Smooth muscle cell (in vitro differentiated cells): ENCODE data around the gene CHPT1. TPM values are rescaled to one million over a fixed set of nuclear protein-coding genes. Genes with fewer than 3 reads are reported as not detected.

Experiments used
- DNase-seq: peaks from one replicate; lab custom pipeline; 2025; ENCODE audit not compliant: unreplicated experiment; lab: John Stamatoyannopoulos, UW
- H2AFZ ChIP-seq: fragments of 200-600 bp; sonication (generic); 2 replicates; pipeline ENCODE4 v1.6.0; 2016; ENCODE audit warnings: antibody characterized with exemption, low read depth, mild to moderate bottlenecking
- H3F3A ChIP-seq: fragments of 200-600 bp; sonication (generic); 2 replicates; pipeline ENCODE4 v1.6.0; 2017; ENCODE audit warnings: antibody characterized with exemption, low read depth
- H3K27ac ChIP-seq: fragments of 200-600 bp; sonication (generic); 2 replicates; pipeline ENCODE4 v1.5.1; 2016; ENCODE audit warnings: low read depth, mild to moderate bottlenecking
- H3K27me3 ChIP-seq: fragments of 200-600 bp; sonication (generic); 2 replicates; pipeline ENCODE4 v1.6.1; 2016; ENCODE audit warnings: low read depth, mild to moderate bottlenecking
- H3K36me3 ChIP-seq: fragments of 200-600 bp; sonication (generic); 2 replicates; pipeline ENCODE4 v1.5.1; 2016; ENCODE audit warnings: low read depth
- H3K4me1 ChIP-seq: fragments of 200-600 bp; sonication (generic); 2 replicates; pipeline ENCODE4 v1.5.1; 2016; ENCODE audit warnings: low read depth
- H3K4me2 ChIP-seq: fragments of 200-600 bp; sonication (generic); 2 replicates; pipeline ENCODE4 v1.6.0; 2016; ENCODE audit warnings: mild to moderate bottlenecking
- H3K4me3 ChIP-seq: fragments of 200-600 bp; sonication (generic); 2 replicates; pipeline ENCODE4 v1.5.1; 2016; ENCODE audit warnings: mild to moderate bottlenecking
- H3K79me2 ChIP-seq: fragments of 200-600 bp; sonication (generic); 2 replicates; pipeline ENCODE4 v1.6.0; 2016; ENCODE audit warnings: low read depth, mild to moderate bottlenecking
- H3K9ac ChIP-seq: fragments of 200-600 bp; sonication (generic); 2 replicates; pipeline ENCODE4 v1.6.0; 2016; ENCODE audit warnings: low read depth
- H3K9me3 ChIP-seq: fragments of 200-600 bp; sonication (generic); replicated peaks from 2 replicates; pipeline ENCODE4 v1.5.1; 2016; ENCODE audit warnings: low read depth
- H4K20me1 ChIP-seq: fragments of 200-600 bp; sonication (generic); 2 replicates; pipeline ENCODE4 v1.6.0; 2016; ENCODE audit warnings: low read depth
- WGBS: methylation state at CpG from one replicate; pipeline ENCODE4 v1.1.7; 2016; ENCODE audit warnings: low lambda C conversion rate; 5-methylcytosine and 5-hydroxymethylcytosine counted together
- polyA plus RNA-seq: library from polyadenylated mRNA; unstranded; fragments of >200 nt; fragmentation: Nextera tagmentation; extraction: Ambion mirVana; gene quantifications from 2 replicates; pipeline ENCODE4 v1.2.1, GENCODE V29; 2016
- total RNA-seq: library from RNA; depleted of rRNA; stranded (reverse); fragments of >200 nt; gene quantifications from 2 replicates; pipeline ENCODE4 v1.2.3, GENCODE V29; 2014
- TF ChIP-seq, protein P1 (sequence below): fragments of 200-600 bp; sonication (generic); IDR thresholded peaks from 2 replicates; pipeline ENCODE4 v1.5.1; 2017; ENCODE audit warnings: borderline replicate concordance, mild to moderate bottlenecking, antibody characterized with exemption; ENCODE audit not compliant: insufficient read depth, poor library complexity, severe bottlenecking

CHPT1 gene
- total and polyA plus RNA-seq, 2 experiments from 2014 or later = 21.7 to 40.5 TPM

DNA sequence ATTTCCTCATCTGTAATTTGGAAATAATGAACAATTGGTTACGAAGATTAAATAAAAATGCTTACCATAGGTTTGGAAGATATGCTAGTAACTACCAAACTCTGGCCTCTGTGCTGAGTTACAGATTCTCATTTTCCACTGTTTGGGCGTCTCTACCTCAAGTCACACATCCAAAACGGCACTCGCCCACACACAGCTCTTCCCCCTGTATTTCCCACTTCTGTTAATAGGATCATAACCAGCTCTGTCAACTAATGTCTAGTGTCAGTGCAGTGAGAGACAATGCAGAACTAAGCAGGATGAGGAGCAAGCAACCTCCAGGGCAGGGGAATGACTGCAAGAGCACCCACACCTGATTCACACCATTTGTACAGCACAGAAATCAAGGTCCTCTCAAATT is 52.7 kb downstream of the CHPT1 start:
- no peak overlapping the region for H3K4me3 ChIP-seq
- no peaks in the 10 kb centered on the region for H3F3A ChIP-seq
- WGBS = 96% methylated on average over 4 of the region's 4 CpGs
- TF ChIP-seq, protein P1, sequence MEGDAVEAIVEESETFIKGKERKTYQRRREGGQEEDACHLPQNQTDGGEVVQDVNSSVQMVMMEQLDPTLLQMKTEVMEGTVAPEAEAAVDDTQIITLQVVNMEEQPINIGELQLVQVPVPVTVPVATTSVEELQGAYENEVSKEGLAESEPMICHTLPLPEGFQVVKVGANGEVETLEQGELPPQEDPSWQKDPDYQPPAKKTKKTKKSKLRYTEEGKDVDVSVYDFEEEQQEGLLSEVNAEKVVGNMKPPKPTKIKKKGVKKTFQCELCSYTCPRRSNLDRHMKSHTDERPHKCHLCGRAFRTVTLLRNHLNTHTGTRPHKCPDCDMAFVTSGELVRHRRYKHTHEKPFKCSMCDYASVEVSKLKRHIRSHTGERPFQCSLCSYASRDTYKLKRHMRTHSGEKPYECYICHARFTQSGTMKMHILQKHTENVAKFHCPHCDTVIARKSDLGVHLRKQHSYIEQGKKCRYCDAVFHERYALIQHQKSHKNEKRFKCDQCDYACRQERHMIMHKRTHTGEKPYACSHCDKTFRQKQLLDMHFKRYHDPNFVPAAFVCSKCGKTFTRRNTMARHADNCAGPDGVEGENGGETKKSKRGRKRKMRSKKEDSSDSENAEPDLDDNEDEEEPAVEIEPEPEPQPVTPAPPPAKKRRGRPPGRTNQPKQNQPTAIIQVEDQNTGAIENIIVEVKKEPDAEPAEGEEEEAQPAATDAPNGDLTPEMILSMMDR = no peak
- no peaks in the 10 kb centered on the region for H3K9me3 ChIP-seq
- no peaks in the 10 kb centered on the region for H3K79me2 ChIP-seq
- no peaks in the 10 kb centered on the region for H3K4me1 ChIP-seq
- H2AFZ ChIP-seq = no peak overlapping the region
- no peak overlapping the region for H3K4me2 ChIP-seq
- no peak for DNase-seq
- no peaks in the 10 kb centered on the region for H3K27me3 ChIP-seq
- no peak overlapping the region for H3K27ac ChIP-seq
- peaks cover 4% of the 10 kb centered on the region for H3K36me3 ChIP-seq
- H4K20me1 ChIP-seq = no peaks in the 10 kb centered on the region
- no peak overlapping the region for H3K9ac ChIP-seq

DNA sequence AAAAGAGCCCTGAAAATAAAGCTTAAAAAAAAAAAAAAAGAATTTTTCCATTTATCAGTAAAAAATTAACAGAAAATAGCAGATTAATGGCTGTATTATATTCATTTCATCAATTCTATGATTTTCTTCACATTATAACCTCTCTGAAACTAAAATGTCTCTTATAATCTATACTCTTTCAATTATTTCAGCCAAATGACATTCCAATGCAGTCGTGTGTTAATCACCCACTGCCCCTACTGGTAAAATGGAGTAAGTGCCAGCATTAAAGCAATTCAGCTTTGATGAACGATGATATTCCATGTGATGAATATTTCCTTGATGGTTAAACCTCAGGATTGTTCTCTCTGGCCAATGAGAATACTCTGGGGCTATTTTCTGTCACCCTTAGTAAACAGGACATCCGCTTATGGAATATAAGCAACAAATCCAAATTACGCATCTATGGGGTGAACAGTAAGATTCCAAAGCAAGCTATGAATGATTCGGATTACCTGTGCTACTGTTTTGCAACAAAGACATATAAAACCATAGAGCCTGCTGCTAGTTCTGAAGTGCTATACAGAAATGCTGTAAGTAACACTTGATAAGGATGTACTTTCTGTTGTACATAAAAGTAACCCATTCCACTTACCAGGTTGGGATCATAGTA is 62.1 kb downstream of the CHPT1 start:
- no peaks in the 10 kb centered on the region for H3K9me3 ChIP-seq
- H3K27ac ChIP-seq = no peak overlapping the region
- no peaks in the 10 kb centered on the region for H3K79me2 ChIP-seq
- no peak overlapping the region for H3K4me2 ChIP-seq
- DNase-seq = no peak
- no peak overlapping the region for H3K4me3 ChIP-seq
- H4K20me1 ChIP-seq = no peaks in the 10 kb centered on the region
- H3K36me3 ChIP-seq = no peaks in the 10 kb centered on the region
- H3F3A ChIP-seq = no peaks in the 10 kb centered on the region
- H2AFZ ChIP-seq = no peak overlapping the region
- H3K27me3 ChIP-seq = no peaks in the 10 kb centered on the region
- H3K4me1 ChIP-seq = no peaks in the 10 kb centered on the region
- WGBS = 76% methylated on average over 5 of the region's 5 CpGs
- no peak overlapping the region for H3K9ac ChIP-seq
- TF ChIP-seq, protein P1 = peak; percentile 64

- H3K4me1 ChIP-seq = no peaks in the 10 kb centered on the region
- TF ChIP-seq, protein P1 = no peak
- no peak overlapping the region for H2AFZ ChIP-seq
- H3K9ac ChIP-seq = no peak overlapping the region
- no peaks in the 10 kb centered on the region for H3K79me2 ChIP-seq
- H3K27me3 ChIP-seq = no peaks in the 10 kb centered on the region
- H3F3A ChIP-seq = no peaks in the 10 kb centered on the region
- H3K36me3 ChIP-seq = no peaks in the 10 kb centered on the region
- DNase-seq = no peak
- no peaks in the 10 kb centered on the region for H3K9me3 ChIP-seq
- no peak overlapping the region for H3K4me2 ChIP-seq
- no peaks in the 10 kb centered on the region for H4K20me1 ChIP-seq
- no peak overlapping the region for H3K27ac ChIP-seq
- no peak overlapping the region for H3K4me3 ChIP-seq
- 86% methylated on average over 5 of the region's 5 CpGs for WGBS
Measured at GRCh38 chr12:101761350-101761749, 63.9 kb downstream of the CHPT1 start.

DNA sequence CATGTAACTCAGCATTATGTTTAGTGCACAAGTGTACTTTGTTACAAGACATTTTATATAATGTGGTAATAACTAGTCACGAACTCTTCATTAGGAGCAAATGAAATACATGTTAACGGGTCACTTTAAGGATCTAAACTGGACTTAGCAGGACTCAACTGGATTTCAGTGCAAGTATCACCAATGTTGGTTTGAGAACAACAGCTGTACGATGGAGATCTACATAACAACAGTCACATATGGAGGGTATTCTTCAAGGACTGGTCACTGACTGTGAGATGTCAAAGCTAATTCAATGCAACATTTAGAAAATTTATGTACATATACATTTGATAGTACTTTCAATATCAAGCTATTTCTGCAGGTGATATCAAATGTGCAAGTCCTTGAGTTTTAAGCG is 64.3 kb downstream of the CHPT1 start:
- H3K9me3 ChIP-seq = no peaks in the 10 kb centered on the region
- no peaks in the 10 kb centered on the region for H3K4me1 ChIP-seq
- H3K36me3 ChIP-seq = no peaks in the 10 kb centered on the region
- H3K27ac ChIP-seq = no peak overlapping the region
- no peak overlapping the region for H3K4me2 ChIP-seq
- H2AFZ ChIP-seq = no peak overlapping the region
- WGBS = 97% methylated on average over 4 of the region's 4 CpGs
- no peak overlapping the region for H3K9ac ChIP-seq
- TF ChIP-seq, protein P1 = no peak
- no peaks in the 10 kb centered on the region for H3K79me2 ChIP-seq
- H3F3A ChIP-seq = no peaks in the 10 kb centered on the region
- H3K27me3 ChIP-seq = no peaks in the 10 kb centered on the region
- no peaks in the 10 kb centered on the region for H4K20me1 ChIP-seq
- DNase-seq = no peak
- H3K4me3 ChIP-seq = no peak overlapping the region
